ENCODE results near the gene PNPLA6.
A peak's percentile ranks its signal among the peaks of the same experiment; 100 is the strongest.

The PNPLA6 gene

GRCh38 chr19:7559102-7559501 lies 23.6 kb downstream of the PNPLA6 start:
- TF ChIP-seq TAF1 (IDR thresholded peaks at IDR 0.05; ENCODE audit: borderline replicate concordance, insufficient read depth, low read length), result no peak

- TF ChIP-seq FOXP2 (optimal IDR thresholded peaks at IDR 0.05; ENCODE audit: borderline replicate concordance, extremely low read depth, extremely low read length, insufficient read depth) (no peak), SIN3A (IDR thresholded peaks at IDR 0.05; ENCODE audit: borderline replicate concordance, insufficient read depth, low read length) (no peak), POLR2AphosphoS5 (IDR thresholded peaks at IDR 0.05; ENCODE audit: low read depth, low read length) (no peak), REST (IDR thresholded peaks at IDR 0.05; ENCODE audit: insufficient read depth in 1 of 2, low read depth in 2 of 2, low read length in 2 of 2) (no peak), TAF1 (IDR thresholded peaks at IDR 0.05; ENCODE audit: borderline replicate concordance, insufficient read depth, low read length) (no peak)
These were observed 24.7 kb downstream of the PNPLA6 start for GRCh38 chr19:7560255-7560654.

GRCh38 chr19:7561325-7561724 lies 25.8 kb downstream of the PNPLA6 start:
- TF ChIP-seq POLR2AphosphoS5 (IDR thresholded peaks at IDR 0.05; ENCODE audit: low read depth, low read length) (no peak), FOXP2 (optimal IDR thresholded peaks at IDR 0.05; ENCODE audit: borderline replicate concordance, extremely low read depth, extremely low read length, insufficient read depth) (no peak), REST (IDR thresholded peaks at IDR 0.05; ENCODE audit: insufficient read depth in 1 of 2, low read depth in 2 of 2, low read length in 2 of 2) (no peak)

- TF ChIP-seq FOXP2 (optimal IDR thresholded peaks at IDR 0.05; ENCODE audit: borderline replicate concordance, extremely low read depth, extremely low read length, insufficient read depth), result peak; percentile 12
- TF ChIP-seq REST (IDR thresholded peaks at IDR 0.05; ENCODE audit: insufficient read depth in 1 of 2, low read depth in 2 of 2, low read length in 2 of 2), result peak; percentile 98 to 100
- TF ChIP-seq POLR2AphosphoS5 (IDR thresholded peaks at IDR 0.05; ENCODE audit: low read depth, low read length), result no peak
- peak; percentile 98; the same call in 1 of the 2 replicates for TF ChIP-seq SIN3A (IDR thresholded peaks at IDR 0.05; ENCODE audit: borderline replicate concordance, insufficient read depth, low read length)
- no peak for TF ChIP-seq TAF1 (IDR thresholded peaks at IDR 0.05; ENCODE audit: borderline replicate concordance, insufficient read depth, low read length)
These were observed 27.3 kb downstream of the PNPLA6 start for GRCh38 chr19:7562646-7563393.

GRCh38 chr19:7564866-7565265 lies 29.3 kb downstream of the PNPLA6 start:
- TF ChIP-seq FOXP2 (optimal IDR thresholded peaks at IDR 0.05; ENCODE audit: borderline replicate concordance, extremely low read depth, extremely low read length, insufficient read depth) (no peak), SIN3A (IDR thresholded peaks at IDR 0.05; ENCODE audit: borderline replicate concordance, insufficient read depth, low read length) (no peak), POLR2AphosphoS5 (IDR thresholded peaks at IDR 0.05; ENCODE audit: low read depth, low read length) (no peak), REST (IDR thresholded peaks at IDR 0.05; ENCODE audit: insufficient read depth in 1 of 2, low read depth in 2 of 2, low read length in 2 of 2) (no peak), TAF1 (IDR thresholded peaks at IDR 0.05; ENCODE audit: borderline replicate concordance, insufficient read depth, low read length) (no peak)

Data from PFSK-1 (cell line).